Endothelial cell of umbilical vein (primary cell): ENCODE data around the gene CHN1.

Experiments
- EZH2 ChIP-seq: IDR thresholded peaks from 2 replicates; pipeline ENCODE4 v1.6.1; 2012; ENCODE audit warnings: borderline replicate concordance, low read depth, mild to moderate bottlenecking, moderate library complexity, low read length, inconsistent platforms; ENCODE audit not compliant: severe bottlenecking
- POLR2AphosphoS5 ChIP-seq: IDR thresholded peaks from 2 replicates; pipeline ENCODE4 v1.6.1; 2012; ENCODE audit warnings: low read depth, mild to moderate bottlenecking, control low read depth, low read length, moderate library complexity; ENCODE audit not compliant: insufficient read depth
- TF ChIP-seq, protein P1 (sequence below), 2 donors: IDR thresholded peaks; 1 replicate in 1 of 2; 2 replicates in 1 of 2; pipeline ENCODE4 v1.5.1; 2011; ENCODE audit warnings: low read length in 2 of 2, mild to moderate bottlenecking in 2 of 2, moderate library complexity in 2 of 2, control low read depth in 1 of 2, inconsistent platforms in 1 of 2, low read depth in 1 of 2; ENCODE audit not compliant: insufficient read depth in 1 of 2; ENCODE audit errors: extremely low read depth in 1 of 2

DNA sequence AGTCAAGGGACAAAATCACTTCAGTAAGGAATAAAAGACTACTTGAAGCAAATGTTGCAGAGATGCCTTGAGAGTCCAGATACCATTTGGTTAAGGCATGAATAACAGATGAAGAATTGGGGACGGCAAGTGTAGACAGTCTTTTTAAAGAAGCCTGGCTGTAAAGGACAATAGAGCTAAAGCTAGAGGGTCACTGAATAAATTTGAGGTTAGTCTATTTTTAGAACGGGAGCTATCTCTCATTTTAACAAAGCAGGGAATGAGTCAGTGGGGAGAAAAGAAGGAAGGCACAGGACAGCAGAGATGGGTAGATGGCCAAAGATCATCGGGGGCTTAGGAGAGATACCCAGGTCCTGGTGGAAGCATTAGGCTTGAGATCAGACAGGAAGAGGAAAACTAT, 30.6 kb upstream of the CHN1 start:
- TF ChIP-seq POLR2AphosphoS5 (no peak), EZH2 (no peak)
- TF ChIP-seq, protein P1, sequence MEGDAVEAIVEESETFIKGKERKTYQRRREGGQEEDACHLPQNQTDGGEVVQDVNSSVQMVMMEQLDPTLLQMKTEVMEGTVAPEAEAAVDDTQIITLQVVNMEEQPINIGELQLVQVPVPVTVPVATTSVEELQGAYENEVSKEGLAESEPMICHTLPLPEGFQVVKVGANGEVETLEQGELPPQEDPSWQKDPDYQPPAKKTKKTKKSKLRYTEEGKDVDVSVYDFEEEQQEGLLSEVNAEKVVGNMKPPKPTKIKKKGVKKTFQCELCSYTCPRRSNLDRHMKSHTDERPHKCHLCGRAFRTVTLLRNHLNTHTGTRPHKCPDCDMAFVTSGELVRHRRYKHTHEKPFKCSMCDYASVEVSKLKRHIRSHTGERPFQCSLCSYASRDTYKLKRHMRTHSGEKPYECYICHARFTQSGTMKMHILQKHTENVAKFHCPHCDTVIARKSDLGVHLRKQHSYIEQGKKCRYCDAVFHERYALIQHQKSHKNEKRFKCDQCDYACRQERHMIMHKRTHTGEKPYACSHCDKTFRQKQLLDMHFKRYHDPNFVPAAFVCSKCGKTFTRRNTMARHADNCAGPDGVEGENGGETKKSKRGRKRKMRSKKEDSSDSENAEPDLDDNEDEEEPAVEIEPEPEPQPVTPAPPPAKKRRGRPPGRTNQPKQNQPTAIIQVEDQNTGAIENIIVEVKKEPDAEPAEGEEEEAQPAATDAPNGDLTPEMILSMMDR (IDR thresholded peaks at IDR 0.05; ENCODE audit: extremely low read depth in 1 of 2, insufficient read depth in 1 of 2, low read depth in 1 of 2, low read length in 2 of 2) = no peak
